Calu3 (cell line): ENCODE data around the gene GRAP2. TPM values are rescaled to one million over a fixed set of nuclear protein-coding genes. Genes with fewer than 3 reads are reported as not detected.
A peak's percentile ranks its signal among the peaks of the same experiment; 100 is the strongest.

Source experiments
- BruUV-seq: library from RNA; stranded (reverse); fragments of 400-500 nt; replicated peaks from 2 replicates; lab custom pipeline; 2021; lab: Mats Ljungman, UMichigan
- CTCF ChIA-PET: fragments of 300-600 bp; sonication (Branson Sonifier 250); formaldehyde crosslinking; loops from one replicate; lab custom pipeline; 2022; ENCODE audit warnings: antibody characterized with exemption; lab: Charles Lee
- DNase-seq: peaks from one replicate; pipeline ENCODE4 v3.0.0; 2022
- H3K27ac Mint-ChIP-seq: one replicate; pipeline ENCODE4 v1.8.0; 2022; ENCODE audit warnings: mixed read lengths; ENCODE audit not compliant: unreplicated experiment
- H3K27me3 Mint-ChIP-seq: one replicate; pipeline ENCODE4 v1.8.0; 2022; ENCODE audit warnings: mixed read lengths; ENCODE audit not compliant: unreplicated experiment
- H3K36me3 Mint-ChIP-seq: one replicate; pipeline ENCODE4 v1.8.0; 2022; ENCODE audit warnings: mild to moderate bottlenecking, moderate library complexity, mixed read lengths; ENCODE audit not compliant: insufficient read depth, unreplicated experiment
- H3K4me1 Mint-ChIP-seq: one replicate; pipeline ENCODE4 v1.8.0; 2022; ENCODE audit warnings: mild to moderate bottlenecking, low read depth, mixed read lengths; ENCODE audit not compliant: unreplicated experiment
- H3K4me3 Mint-ChIP-seq: one replicate; pipeline ENCODE4 v1.8.0; 2022; ENCODE audit warnings: mild to moderate bottlenecking, low read depth, moderate library complexity, mixed read lengths; ENCODE audit not compliant: unreplicated experiment
- H3K9me3 Mint-ChIP-seq: one replicate; pipeline ENCODE4 v1.8.0; 2022; ENCODE audit warnings: low read depth, mixed read lengths; ENCODE audit not compliant: unreplicated experiment
- CTCF ChIP-seq: fragments of 200-600 bp; IDR thresholded peaks from one replicate; pipeline ENCODE4 v1.8.0; 2022; ENCODE audit warnings: antibody characterized with exemption; ENCODE audit not compliant: unreplicated experiment
- intact Hi-C: fragments of 100-400 bp; cut with micrococcal nuclease; formaldehyde crosslinking; loops from one replicate; pipeline ENCODE4 v1.10.0; 2022; ENCODE audit not compliant: unreplicated experiment
- total RNA-seq: library from RNA; stranded (reverse); gene quantifications from 2 replicates; pipeline ENCODE4 v1.2.3, GENCODE V29; 2022

Gene GRAP2
- total RNA-seq, 1 experiment from 2014 or later = not detected

- Mint-ChIP-seq H3K9me3 (no peaks in the 10 kb centered on the region), H3K36me3 (peaks cover 42% of the 10 kb centered on the region), H3K27me3 (peaks cover 7% of the 10 kb centered on the region), H3K4me1 (peaks cover 59% of the 10 kb centered on the region), H3K27ac (peak overlapping the region; percentile 54), H3K4me3 (peak overlapping the region; percentile 70)
- intact Hi-C loops = loop anchor here (5.0 kb wide), 1 partner anchor 51 kb away; no protein-coding TSS in a partner anchor
- no TSS peak for BruUV-seq
- no peak for TF ChIP-seq CTCF
- DNase-seq = peak; percentile 82
- CTCF ChIA-PET = interaction anchor here (1.3 to 1.5 kb wide), 2 partner anchors 26 to 105 kb away, joined by 4 to 5 read pairs; no protein-coding TSS in a partner anchor
These were observed 97.2 kb downstream of the GRAP2 start for GRCh38 chr22:39997939-39998726.

- DNase-seq = peak; percentile 45
- CTCF ChIA-PET = interaction anchor here (0.7 to 1.2 kb wide), 3 partner anchors 25 to 67 kb away, joined by 3 to 4 read pairs (median 4); no protein-coding TSS in a partner anchor
These were observed 98.4 kb downstream of the GRAP2 start for GRCh38 chr22:39999144-39999757.

GRCh38 chr22:40000171-40000570 is 99.3 kb downstream of the GRAP2 start:
- no peak for DNase-seq
- Mint-ChIP-seq H3K4me3 (no peak overlapping the region), H3K27me3 (no peaks in the 10 kb centered on the region), H3K9me3 (no peaks in the 10 kb centered on the region), H3K36me3 (peaks cover 42% of the 10 kb centered on the region), H3K4me1 (peaks cover 59% of the 10 kb centered on the region), H3K27ac (no peak overlapping the region)
- BruUV-seq = no TSS peak
- no peak for TF ChIP-seq CTCF
- intact Hi-C loops = no loop called here
- CTCF ChIA-PET = interaction anchor here (0.7 to 1.2 kb wide), 2 partner anchors 24 to 68 kb away, joined by 3 to 4 read pairs; no protein-coding TSS in a partner anchor

More at GRCh38 chr22:39999144-39999757, 98.4 kb downstream of the GRAP2 start:
- H3K27ac Mint-ChIP-seq = peak overlapping the region; percentile 85
- H3K36me3 Mint-ChIP-seq = peaks cover 42% of the 10 kb centered on the region
- H3K4me3 Mint-ChIP-seq = peak overlapping the region; percentile 70
- no peak for TF ChIP-seq CTCF
- BruUV-seq = no TSS peak
- H3K27me3 Mint-ChIP-seq = no peaks in the 10 kb centered on the region
- intact Hi-C loops = loop anchor here (5.0 kb wide), 1 partner anchor 52 kb away; no protein-coding TSS in a partner anchor
- no peaks in the 10 kb centered on the region for H3K9me3 Mint-ChIP-seq
- H3K4me1 Mint-ChIP-seq = peaks cover 59% of the 10 kb centered on the region

- Mint-ChIP-seq H3K4me3 (no peak overlapping the region), H3K9me3 (no peaks in the 10 kb centered on the region), H3K27me3 (no peaks in the 10 kb centered on the region), H3K27ac (no peak overlapping the region), H3K36me3 (peaks cover 35% of the 10 kb centered on the region), H3K4me1 (peaks cover 54% of the 10 kb centered on the region)
- no peak for TF ChIP-seq CTCF
- CTCF ChIA-PET = interaction anchor here (1.4 kb wide), 1 partner anchor 24 kb away, joined by 3 read pairs; no protein-coding TSS in a partner anchor
- DNase-seq = no peak
- BruUV-seq = no TSS peak
- intact Hi-C loops = no loop called here
These were observed 100.2 kb downstream of the GRAP2 start for GRCh38 chr22:40001106-40001505.
